H1 (cell line): ENCODE results near the gene MANBA. TPM values are rescaled to one million over a fixed set of nuclear protein-coding genes. Genes with fewer than 3 reads are reported as not detected.

ENCODE experiments used
- CTCF ChIA-PET: fragments of 300-600 bp; sonication (Branson Sonifier 250); formaldehyde crosslinking; loops from one replicate; lab custom pipeline; 2021; ENCODE audit not compliant: partially characterized antibody; lab: Charles Lee
- POLR2A ChIA-PET: fragments of 300-600 bp; sonication (Branson Sonifier 250); formaldehyde crosslinking; loops from one replicate; lab custom pipeline; 2021; ENCODE audit warnings: inconsistent platforms; ENCODE audit not compliant: partially characterized antibody; lab: Charles Lee
- DNase-seq, 2 experiments: peaks; one replicate each; pipeline versions ENCODE4 v3.0.0 to v3.0.0-alpha.2; 2010 to 2022; ENCODE audit warnings: low spot score in 2 of 2, low read depth in 1 of 2, mixed read lengths in 1 of 2
- FAIRE-seq: peaks from 2 replicates; lab custom pipeline; 2011; peaks lifted over from hg19 to GRCh38; lab: Jason Lieb, UNC
- H2AFZ ChIP-seq: 2 replicates; pipeline ENCODE4 v1.8.1; 2012; ENCODE audit warnings: low read length, inconsistent platforms
- H2AK5ac ChIP-seq: 2 replicates; pipeline ENCODE4 v1.6.1; 2013; ENCODE audit warnings: low read depth, low read length
- H2BK120ac ChIP-seq: replicated peaks from 2 replicates; pipeline ENCODE3; 2013; ENCODE audit warnings: low read depth, low read length, inconsistent platforms
- H2BK12ac ChIP-seq: 2 replicates; pipeline ENCODE4 v1.6.1; 2013; ENCODE audit warnings: low read depth, low read length
- H2BK15ac ChIP-seq: 2 replicates; pipeline ENCODE4 v1.6.1; 2013; ENCODE audit warnings: low read length
- H2BK20ac ChIP-seq: 2 replicates; pipeline ENCODE4 v1.6.1; 2013; ENCODE audit warnings: low read length
- H2BK5ac ChIP-seq: 2 replicates; pipeline ENCODE4 v1.6.1; 2013; ENCODE audit warnings: low read depth, low read length
- H3K14ac ChIP-seq: 2 replicates; pipeline ENCODE4 v1.6.1; 2013; ENCODE audit warnings: inconsistent platforms; ENCODE audit not compliant: insufficient read length
- H3K18ac ChIP-seq: 2 replicates; pipeline ENCODE4 v1.6.1; 2013; ENCODE audit warnings: low read length; ENCODE audit errors: extremely low read depth
- H3K23ac ChIP-seq: 2 replicates; pipeline ENCODE4 v1.6.1; 2013; ENCODE audit warnings: inconsistent platforms; ENCODE audit not compliant: insufficient read length
- H3K23me2 ChIP-seq: 2 replicates; pipeline ENCODE4 v1.6.1; 2013; ENCODE audit warnings: low read depth, low read length
- H3K27ac ChIP-seq: 2 replicates; pipeline ENCODE4 v1.6.1; 2011; ENCODE audit warnings: low read depth, low read length, inconsistent platforms
- H3K27me3 ChIP-seq, 4 experiments: replicated peaks in 1 of 4; 1 replicate in 1 of 4; 2 replicates in 3 of 4; pipeline versions ENCODE4 v1.6.1 to v1.8.1; 2011 to 2013; ENCODE audit warnings: low read length in 3 of 4, mild to moderate bottlenecking in 3 of 4, inconsistent platforms in 2 of 4, mixed read lengths in 2 of 4, moderate library complexity in 1 of 4; ENCODE audit not compliant: control insufficient read depth in 3 of 4, insufficient read depth in 3 of 4; ENCODE audit errors: extremely low read depth in 1 of 4
- H3K36me3 ChIP-seq, 4 experiments: 2 replicates each; pipeline versions ENCODE4 v1.6.1 to v1.8.1; 2011 to 2013; ENCODE audit warnings: mild to moderate bottlenecking in 4 of 4, low read length in 3 of 4, moderate library complexity in 2 of 4, control low read depth in 1 of 4, inconsistent platforms in 1 of 4; ENCODE audit not compliant: insufficient read depth in 4 of 4, control insufficient read depth in 2 of 4
- H3K4ac ChIP-seq: replicated peaks from 2 replicates; pipeline ENCODE3; 2013; ENCODE audit warnings: low read length, low read depth, mixed read lengths, inconsistent platforms; ENCODE audit not compliant: insufficient read length
- H3K4me1 ChIP-seq, 4 experiments: replicated peaks in 1 of 4; 1 replicate in 1 of 4; 2 replicates in 3 of 4; pipeline versions ENCODE4 v1.6.1 to v1.8.1; 2011 to 2013; ENCODE audit warnings: low read length in 3 of 4, inconsistent platforms in 2 of 4, mixed read lengths in 1 of 4; ENCODE audit not compliant: insufficient read depth in 4 of 4, control insufficient read depth in 3 of 4
- H3K4me2 ChIP-seq, 2 experiments: 2 replicates each; pipeline versions ENCODE4 v1.6.1 to v1.8.1; 2011 to 2013; ENCODE audit warnings: low read depth in 2 of 2, low read length in 2 of 2, control low read depth in 1 of 2, inconsistent platforms in 1 of 2, mild to moderate bottlenecking in 1 of 2; ENCODE audit not compliant: insufficient read depth in 1 of 2
- H3K4me3 ChIP-seq, 4 experiments: fragments of 200-600, 300-600 bp in 1 of 4; sonication (generic), shearing (Covaris generic), sonication (Bioruptor Twin) in 1 of 4; 2 replicates each; pipeline versions ENCODE4 v1.5.1 to v1.8.1; 2011 to 2016; ENCODE audit warnings: low read length in 4 of 4, low read depth in 3 of 4, control low read depth in 2 of 4, inconsistent platforms in 2 of 4, mild to moderate bottlenecking in 2 of 4, mixed read lengths in 1 of 4, moderate library complexity in 1 of 4; ENCODE audit not compliant: insufficient read depth in 2 of 4; ENCODE audit errors: extremely low read depth in 1 of 4
- H3K56ac ChIP-seq: replicated peaks from 2 replicates; pipeline ENCODE3; 2013; ENCODE audit warnings: low read depth, mild to moderate bottlenecking, mixed read lengths, low read length, inconsistent platforms; ENCODE audit not compliant: insufficient read length
- H3K79me1 ChIP-seq: 2 replicates; pipeline ENCODE4 v1.6.1; 2013; ENCODE audit warnings: low read depth, low read length, control low read depth
- H3K79me2 ChIP-seq, 2 experiments: 2 replicates each; pipeline versions ENCODE4 v1.6.1 to v1.8.1; 2012 to 2013; ENCODE audit warnings: low read length in 2 of 2, mild to moderate bottlenecking in 2 of 2, inconsistent platforms in 1 of 2; ENCODE audit not compliant: insufficient read depth in 2 of 2, control insufficient read depth in 1 of 2
- H3K9ac ChIP-seq, 4 experiments: replicated peaks in 1 of 4; 1 replicate in 1 of 4; 2 replicates in 3 of 4; pipeline versions ENCODE4 v1.6.1 to v1.8.1; 2011 to 2013; ENCODE audit warnings: low read depth in 3 of 4, low read length in 3 of 4, control low read depth in 2 of 4, mild to moderate bottlenecking in 2 of 4, moderate library complexity in 2 of 4, inconsistent platforms in 1 of 4; ENCODE audit errors: extremely low read depth in 1 of 4
- H3K9me3 ChIP-seq, 2 experiments: 2 replicates each; pipeline versions ENCODE4 v1.6.1 to v1.8.1; 2012 to 2013; ENCODE audit warnings: mild to moderate bottlenecking in 2 of 2, moderate library complexity in 2 of 2, control low read depth in 1 of 2, inconsistent platforms in 1 of 2, low read depth in 1 of 2, low read length in 1 of 2, mixed read lengths in 1 of 2; ENCODE audit not compliant: insufficient read depth in 2 of 2
- H4K20me1 ChIP-seq, 2 experiments: replicated peaks in 1 of 2; 2 replicates each; pipeline versions ENCODE3 to v1.8.1; 2011 to 2013; ENCODE audit warnings: inconsistent platforms in 2 of 2, low read length in 2 of 2, mild to moderate bottlenecking in 1 of 2; ENCODE audit not compliant: insufficient read depth in 2 of 2, control insufficient read depth in 1 of 2
- H4K5ac ChIP-seq: 2 replicates; pipeline ENCODE4 v1.6.1; 2013; ENCODE audit warnings: low read length, low read depth, mixed read lengths, inconsistent platforms; ENCODE audit not compliant: insufficient read length
- H4K8ac ChIP-seq: 2 replicates; pipeline ENCODE4 v1.8.0; 2013; ENCODE audit warnings: mild to moderate bottlenecking, moderate library complexity, low read length, inconsistent platforms; ENCODE audit not compliant: insufficient read depth; ENCODE audit errors: extremely low read depth
- H4K91ac ChIP-seq: replicated peaks from 2 replicates; pipeline ENCODE3; 2013; ENCODE audit warnings: low read length, mixed read lengths, inconsistent platforms; ENCODE audit not compliant: insufficient read length
- BACH1 ChIP-seq: IDR thresholded peaks from 2 replicates; pipeline ENCODE4 v1.6.1; 2012; ENCODE audit warnings: low read length, improper control_type of control experiment
- CEBPB ChIP-seq: IDR thresholded peaks from 2 replicates; pipeline ENCODE4 v1.6.1; 2012; ENCODE audit warnings: low read depth, low read length
- CHD1 ChIP-seq: IDR thresholded peaks from 2 replicates; pipeline ENCODE4 v1.6.1; 2012; ENCODE audit warnings: low read depth, low read length, improper control_type of control experiment
- CHD2 ChIP-seq: IDR thresholded peaks from 2 replicates; pipeline ENCODE4 v1.6.1; 2012; ENCODE audit warnings: low read length, improper control_type of control experiment
- FOSL1 ChIP-seq: IDR thresholded peaks from 2 replicates; pipeline ENCODE4 v1.6.1; 2011; ENCODE audit warnings: mild to moderate bottlenecking, low read depth, low read length, moderate library complexity; ENCODE audit not compliant: insufficient read depth
- KDM1A ChIP-seq: fragments of 200-600, 300-600 bp; sonication (generic); IDR thresholded peaks from 2 replicates; pipeline ENCODE4 v1.7.1; 2016; ENCODE audit warnings: mild to moderate bottlenecking, low read length, borderline replicate concordance
- NANOG ChIP-seq: IDR thresholded peaks from 2 replicates; pipeline ENCODE4 v1.6.1; 2011; ENCODE audit warnings: low read length, low read depth, mild to moderate bottlenecking, inconsistent platforms; ENCODE audit not compliant: insufficient read depth, poor library complexity, severe bottlenecking
- NRF1 ChIP-seq: IDR thresholded peaks from 2 replicates; pipeline ENCODE4 v1.6.1; 2011; ENCODE audit warnings: mild to moderate bottlenecking, low read depth, low read length, improper control_type of control experiment
- POLR2AphosphoS5 ChIP-seq: IDR thresholded peaks from 2 replicates; pipeline ENCODE4 v1.6.1; 2011; ENCODE audit warnings: low read depth, low read length
- RAD21 ChIP-seq, 2 experiments: IDR thresholded peaks in 1 of 2; conservative IDR thresholded peaks in 1 of 2; 2 replicates each; pipeline ENCODE4 v1.6.1; 2011; ENCODE audit warnings: low read depth in 2 of 2, low read length in 2 of 2, improper control_type of control experiment in 1 of 2, inconsistent platforms in 1 of 2, mild to moderate bottlenecking in 1 of 2, moderate library complexity in 1 of 2
- RBBP5 ChIP-seq: IDR thresholded peaks from 2 replicates; pipeline ENCODE4 v1.7.1; 2012; ENCODE audit warnings: low read depth, mild to moderate bottlenecking, inconsistent platforms, low read length, moderate library complexity, borderline replicate concordance
- SP2 ChIP-seq: IDR thresholded peaks from 2 replicates; pipeline ENCODE4 v1.6.1; 2012; ENCODE audit warnings: mild to moderate bottlenecking, low read length, inconsistent platforms
- SUZ12 ChIP-seq: fragments of 200-600 bp; sonication (generic); IDR thresholded peaks from 2 replicates; pipeline ENCODE4 v1.6.1; 2012; ENCODE audit warnings: mild to moderate bottlenecking, inconsistent platforms, low read length, moderate library complexity, mixed read lengths
- TCF12 ChIP-seq: IDR thresholded peaks from 2 replicates; pipeline ENCODE4 v1.6.1; 2011; ENCODE audit warnings: low read depth, mild to moderate bottlenecking, low read length
- YY1 ChIP-seq: IDR thresholded peaks from 2 replicates; pipeline ENCODE4 v1.6.1; 2011; ENCODE audit warnings: low read depth, mild to moderate bottlenecking, low read length
- WGBS, 2 experiments: shearing (Covaris generic) in 1 of 2; methylation state at CpG; one replicate each; pipeline versions ENCODE4 v1.1.6 to v1.1.7; 2013 to 2015; ENCODE audit warnings: low lambda C conversion rate in 2 of 2, mixed read lengths in 2 of 2, inconsistent platforms in 1 of 2, low coverage in 1 of 2, missing lambda C conversion rate in 1 of 2; ENCODE audit not compliant: insufficient replicate concordance in 2 of 2, insufficient coverage in 1 of 2, insufficient read length in 1 of 2; ENCODE audit errors: extremely low coverage in 1 of 2, missing lambda C conversion rate in 1 of 2; 5-methylcytosine and 5-hydroxymethylcytosine counted together
- polyA plus RNA-seq, 7 experiments: library from polyadenylated mRNA; depleted of rRNA in 3 of 7; stranded (reverse) in 5 of 7; unstranded in 2 of 7; fragments of >200 nt in 5 of 7; fragments of 200-250 nt in 2 of 7; gene quantifications; 1 replicate in 5 of 7; 2 replicates in 1 of 7; 4 replicates in 1 of 7; pipeline versions ENCODE4 v1.2.1 to v1.2.3, GENCODE V29; 2011 to 2013; ENCODE audit warnings: missing spikeins in 2 of 7, mixed read lengths in 2 of 7
- total RNA-seq: library from RNA; stranded (reverse); fragmentation: NEBNext Ultra II Directional; extraction: Animal tissue kit (Norgen Biotek cat#: 25700); gene quantifications from 2 replicates; pipeline ENCODE4 v1.2.1, GENCODE V29; 2021

Gene MANBA
- total and polyA plus RNA-seq, 2 of the 8 experiments (the other 6 are each of a cell fraction or from before 2014, with no cell fraction given), result 22.9 to 27.8 TPM

DNA sequence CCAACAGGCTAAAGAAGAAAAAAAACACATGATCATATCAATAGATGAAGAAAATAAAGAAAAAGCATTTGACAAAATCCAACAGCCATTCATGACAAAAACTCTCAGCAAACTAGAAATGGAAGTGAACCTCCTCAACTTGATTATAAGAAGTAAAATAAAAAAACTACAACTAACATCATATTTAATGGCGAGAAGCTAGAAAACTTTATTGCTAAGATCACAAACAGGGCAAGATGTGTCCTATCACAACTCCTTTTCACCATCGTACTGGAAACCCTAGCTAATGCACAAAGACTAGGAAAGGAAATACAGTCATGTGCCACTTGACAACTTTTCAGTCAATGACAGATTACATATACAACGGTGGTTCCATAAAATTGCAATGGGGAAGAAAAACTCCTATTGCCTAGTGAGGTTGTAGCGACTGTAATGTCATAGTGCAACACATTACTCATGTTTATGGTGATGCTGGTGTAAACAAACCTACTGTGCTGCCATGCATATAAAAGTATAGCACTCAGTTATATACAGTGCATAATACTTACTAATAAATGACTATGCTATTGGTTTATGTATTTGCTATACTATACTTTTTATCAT, 12.1 kb upstream of the MANBA start:
- Histone ChIP-seq H2BK12ac (no peak overlapping the region), H3K56ac (no peak overlapping the region), H2AK5ac (no peak overlapping the region), H4K5ac (no peak overlapping the region), H3K36me3 (no peaks in the 10 kb centered on the region), H3K9me3 (no peaks in the 10 kb centered on the region), H2BK120ac (no peak overlapping the region), H3K4me2 (no peak overlapping the region), H4K91ac (no peak overlapping the region), H3K4ac (no peak overlapping the region), H3K14ac (no peak overlapping the region), H3K18ac (no peak overlapping the region), H2BK5ac (no peak overlapping the region), H3K79me1 (no peaks in the 10 kb centered on the region), H3K23ac (no peak overlapping the region), H2BK20ac (no peak overlapping the region), H4K20me1 (no peaks in the 10 kb centered on the region), H3K4me1 (no peaks in the 10 kb centered on the region), H3K4me3 (no peak overlapping the region), H3K27ac (no peak overlapping the region), H3K9ac (no peak overlapping the region), H3K23me2 (no peaks in the 10 kb centered on the region), H3K27me3 (no peaks in the 10 kb centered on the region), H2AFZ (no peak overlapping the region), H3K79me2 (no peaks in the 10 kb centered on the region), H2BK15ac (no peak overlapping the region), H4K8ac (no peak overlapping the region)
- WGBS, 2 experiments, result 94% methylated on average over 4 of the region's 4 CpGs; no CpG with 5 or more reads in 1 of the 2 experiments
- no peak for TF ChIP-seq RBBP5
- no peak for TF ChIP-seq NRF1
- no peak for TF ChIP-seq POLR2AphosphoS5
- TF ChIP-seq FOSL1, result no peak
- TF ChIP-seq CHD2, result no peak
- no peak for TF ChIP-seq YY1
- TF ChIP-seq NANOG, result no peak
- no peak for TF ChIP-seq KDM1A
- TF ChIP-seq BACH1, result no peak
- TF ChIP-seq RAD21 (IDR thresholded peaks at IDR 0.05 in 1 of 2, conservative IDR thresholded peaks at IDR 0.05 in 1 of 2; ENCODE audit: low read depth in 2 of 2, low read length in 2 of 2), result no peak
- no peak for TF ChIP-seq CHD1
- TF ChIP-seq SUZ12, result no peak
- no peak for TF ChIP-seq CEBPB
- no peak for TF ChIP-seq SP2
- TF ChIP-seq TCF12, result no peak
- ChIA-PET CTCF (no interaction called here), POLR2A (interaction anchor here (0.7 to 1.5 kb wide), 2 partner anchors 37 to 55 kb away, joined by 3 to 5 read pairs; partner anchors contain the start of gene UBE2D3)
- DNase-seq, result no peak
- no peak for FAIRE-seq
